Spinal cord (tissue), 10 donors: ENCODE data around the gene CNR2. TPM values are rescaled to one million over a fixed set of nuclear protein-coding genes. Genes with fewer than 3 reads are reported as not detected.
A peak's percentile ranks its signal among the peaks of the same experiment; 100 is the strongest.
"Not testable (repeated sequence)": the region's sequence is repeated elsewhere in the genome, so short reads cannot be mapped to it uniquely, and the experiment has no call there.

Experiments
- DNase-seq, 6 donors: peaks; one replicate each; pipeline versions ENCODE4 v3.0.0 to v3.0.0-alpha.2; 2013 to 2015; ENCODE audit warnings: low spot score in 6 of 6, low read depth in 4 of 6
- H3K27ac ChIP-seq: one replicate; pipeline ENCODE4 v1.5.1; 2013; ENCODE audit warnings: low read depth, low read length, control low read depth
- H3K27me3 ChIP-seq: one replicate; pipeline ENCODE4 v1.6.1; 2013; ENCODE audit warnings: low read length; ENCODE audit not compliant: control insufficient read depth, insufficient read depth
- H3K36me3 ChIP-seq: one replicate; pipeline ENCODE4 v1.6.1; 2013; ENCODE audit warnings: low read length; ENCODE audit not compliant: control insufficient read depth, insufficient read depth
- H3K4me1 ChIP-seq: one replicate; pipeline ENCODE4 v1.6.1; 2013; ENCODE audit warnings: low read length; ENCODE audit not compliant: control insufficient read depth, insufficient read depth
- H3K4me3 ChIP-seq: one replicate; pipeline ENCODE4 v1.5.1; 2013; ENCODE audit warnings: low read depth, low read length, control low read depth
- H3K9me3 ChIP-seq: one replicate; pipeline ENCODE4 v1.6.1; 2013; ENCODE audit warnings: low read length; ENCODE audit not compliant: control insufficient read depth, insufficient read depth
- WGBS: methylation state at CpG from one replicate; pipeline ENCODE4 v1.1.5; 2013; ENCODE audit warnings: missing lambda C conversion rate; ENCODE audit not compliant: insufficient coverage; 5-methylcytosine and 5-hydroxymethylcytosine counted together
- polyA plus RNA-seq, 2 donors: library from polyadenylated mRNA; unstranded; fragments of 120-200 nt; gene quantifications; one replicate each; pipeline ENCODE4 v1.2.1, GENCODE V29; 2013; ENCODE audit not compliant: insufficient read length in 2 of 2
- small RNA-seq: library from RNA; depleted of rRNA; stranded (forward); fragments of <200 nt; gene quantifications from one replicate; pipeline ENCODE3, GENCODE V24; 2014; ENCODE audit warnings: low replicate concordance
- total RNA-seq, 2 donors: library from RNA; depleted of rRNA in 1 of 2; stranded (reverse); fragments of 120-200 nt in 1 of 2; fragments of >200 nt in 1 of 2; gene quantifications; one replicate each; pipeline versions ENCODE4 v1.2.3 to v1.2.4, GENCODE V29; 2013 to 2014
- donor health status: healthy.

Gene CNR2
- total and polyA plus RNA-seq, 4 donors, result 0.05 to 0.10 (median 0.07) TPM

DNA sequence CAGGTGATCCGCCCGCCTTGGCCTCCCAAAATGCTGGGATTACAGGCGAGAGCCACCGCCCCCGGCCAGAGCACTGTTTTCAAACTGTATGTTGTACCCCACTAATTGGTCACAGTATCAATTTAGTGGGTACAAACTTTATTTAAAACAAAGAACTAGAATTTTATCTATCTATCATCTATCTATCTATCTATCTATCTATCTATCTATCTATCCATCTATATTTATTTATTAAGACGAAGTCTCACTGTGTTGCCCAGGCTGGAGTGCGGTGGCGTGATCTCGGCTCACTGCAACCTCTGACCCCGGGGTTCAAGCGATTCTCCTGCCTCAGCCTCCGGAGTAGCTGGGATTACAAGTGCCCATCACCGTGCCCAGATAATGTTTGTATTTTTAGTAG lies 86.6 kb downstream of the CNR2 start:
- H3K27ac ChIP-seq, H3K4me3 ChIP-seq, H3K27me3 ChIP-seq, H3K36me3 ChIP-seq, H3K9me3 ChIP-seq, H3K4me1 ChIP-seq, DNase-seq: not testable (repeated sequence)
- 95% methylated on average over 8 of the region's 13 CpGs for WGBS

GRCh38 chr1:23825762-23826522 lies 87.2 kb downstream of the CNR2 start:
- Histone ChIP-seq H3K27me3 (no peaks in the 10 kb centered on the region), H3K27ac (no peak overlapping the region), H3K9me3 (no peaks in the 10 kb centered on the region), H3K4me1 (peaks cover 4% of the 10 kb centered on the region), H3K36me3 (no peaks in the 10 kb centered on the region), H3K4me3 (peak overlapping the region; percentile 93)
- WGBS, result 78% methylated on average over 14 of the region's 24 CpGs
- peak in 2 of 6 donors; percentile 11 to 18 for DNase-seq

- DNase-seq, result peak; percentile 80 to 98 (median 86)
- H3K27me3 ChIP-seq, result no peaks in the 10 kb centered on the region
- peak within 1 kb of the TSS; percentile 93 for H3K4me3 ChIP-seq
- peak within 1 kb of the TSS; percentile 90 for H3K27ac ChIP-seq
- no peaks in the 10 kb centered on the region for H3K36me3 ChIP-seq
- H3K9me3 ChIP-seq, result no peaks in the 10 kb centered on the region
- peaks cover 4% of the 10 kb centered on the region for H3K4me1 ChIP-seq
- WGBS, result 0% methylated on average over 25 of the region's 42 CpGs
Measured at GRCh38 chr1:23825076-23825761, 87.9 kb downstream of the CNR2 start, which contains the start of gene HMGCL. HMGCL (minus strand) TSS chr1:23825429; CDS start chr1:23825415, 14 bp downstream.

- peak overlapping the region; percentile 93 for H3K4me3 ChIP-seq
- no peaks in the 10 kb centered on the region for H3K36me3 ChIP-seq
- peak overlapping the region; percentile 90 for H3K27ac ChIP-seq
- WGBS, result 0% methylated on average over 3 of the region's 8 CpGs
- H3K9me3 ChIP-seq, result no peaks in the 10 kb centered on the region
- DNase-seq, result peak in 1 of 6 donors; percentile 12
- H3K27me3 ChIP-seq, result no peaks in the 10 kb centered on the region
- H3K4me1 ChIP-seq, result peaks cover 4% of the 10 kb centered on the region
Measured at GRCh38 chr1:23824711-23825075, 88.5 kb downstream of the CNR2 start.

DNA sequence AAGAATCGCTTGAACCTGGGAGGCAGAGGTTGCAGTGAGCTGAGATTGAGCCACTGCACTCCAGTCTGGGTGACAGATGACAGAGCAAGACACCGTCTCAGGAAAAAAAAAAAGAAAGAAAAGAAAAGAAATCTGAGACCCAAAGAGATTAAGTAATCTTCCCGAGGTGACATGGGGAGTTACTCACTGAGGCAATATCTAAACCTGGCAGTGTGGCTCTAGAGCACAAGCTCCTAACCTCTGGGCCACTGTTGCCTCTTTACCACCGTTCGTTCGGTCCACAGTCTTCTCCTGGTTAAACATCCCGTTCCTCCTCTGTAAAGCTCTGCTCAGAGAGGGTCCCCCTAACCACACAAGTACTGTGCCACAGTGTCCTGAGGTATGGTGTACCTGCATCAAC lies 89.4 kb downstream of the CNR2 start:
- no peak overlapping the region for H3K4me3 ChIP-seq

More for the DNA sequence above, 89.4 kb downstream of the CNR2 start:
- Histone ChIP-seq H3K9me3 (no peaks in the 10 kb centered on the region), H3K36me3 (no peaks in the 10 kb centered on the region), H3K27me3 (no peaks in the 10 kb centered on the region), H3K4me1 (peaks cover 4% of the 10 kb centered on the region), H3K27ac (no peak overlapping the region)
- WGBS, result 86% methylated on average over 6 of the region's 7 CpGs
- no peak for DNase-seq

Small RNA genes within 50 kb of the gene (small RNA-seq; reads per million reads assigned to genes)
- gene MIR378F, result not detected

Other genes starting within 250 kb of the CNR2 start
- 1,000 to 10,000 TPM in 1 of 2 donors, 100 to 1,000 TPM in 1; 655 to 1,704 TPM for gene RPL11, start 221.6 kb downstream of the CNR2 start, total RNA-seq
- 1,000 to 10,000 TPM; 1,269 to 1,302 TPM for gene RPL11, start 221.6 kb downstream of the CNR2 start, polyA plus RNA-seq
- gene ELOA, start 169.9 kb downstream of the CNR2 start, total RNA-seq, result 10 to 100 TPM; 17.0 to 38.1 TPM
- 10 to 100 TPM; 25.4 to 27.5 TPM for gene ELOA, start 169.9 kb downstream of the CNR2 start, polyA plus RNA-seq
- gene PITHD1, start 134.9 kb downstream of the CNR2 start, total RNA-seq, result 10 to 100 TPM; 86.3 to 97.0 TPM
- gene PITHD1, start 134.9 kb downstream of the CNR2 start, polyA plus RNA-seq, result 100 to 1,000 TPM; 136 to 137 TPM
- 10 to 100 TPM; 28.3 to 51.5 TPM for gene LYPLA2, start 122.2 kb downstream of the CNR2 start, total RNA-seq
- gene LYPLA2, start 122.2 kb downstream of the CNR2 start, polyA plus RNA-seq, result 10 to 100 TPM; 72.1 to 73.7 TPM
- 10 to 100 TPM; 12.6 to 24.6 TPM for gene GALE, start 112.6 kb downstream of the CNR2 start, total RNA-seq
- gene GALE, start 112.6 kb downstream of the CNR2 start, polyA plus RNA-seq, result 10 to 100 TPM; 30.9 to 32.5 TPM
- 10 to 100 TPM; 20.7 to 45.2 TPM for gene HMGCL, start 87.9 kb downstream of the CNR2 start, total RNA-seq
- gene HMGCL, start 87.9 kb downstream of the CNR2 start, polyA plus RNA-seq, result 10 to 100 TPM; 18.7 to 28.0 TPM
- gene FUCA1, start 45.1 kb downstream of the CNR2 start, total RNA-seq, result 10 to 100 TPM; 32.9 to 39.1 TPM
- gene FUCA1, start 45.1 kb downstream of the CNR2 start, polyA plus RNA-seq, result 10 to 100 TPM; 20.2 to 21.0 TPM
- 10 to 100 TPM; 87.1 to 96.1 TPM for gene PNRC2, start 46.5 kb upstream of the CNR2 start, total RNA-seq
- 100 to 1,000 TPM; 109 to 149 TPM for gene PNRC2, start 46.5 kb upstream of the CNR2 start, polyA plus RNA-seq
- 100 to 1,000 TPM in 1 of 2 donors, 10 to 100 TPM in 1; 99.0 to 109 TPM for gene SRSF10, start 67.0 kb upstream of the CNR2 start, total RNA-seq
- gene SRSF10, start 67.0 kb upstream of the CNR2 start, polyA plus RNA-seq, result 100 to 1,000 TPM; 121 to 124 TPM
- under 1 TPM; 0.11 to 0.50 TPM for gene MYOM3, start 198.8 kb upstream of the CNR2 start, total RNA-seq
- gene MYOM3, start 198.8 kb upstream of the CNR2 start, polyA plus RNA-seq, result under 1 TPM; 0.13 to 0.98 TPM
- gene IL22RA1, start 229.8 kb upstream of the CNR2 start, total RNA-seq, result under 1 TPM; 0.06 to 0.10 TPM
- not detected for gene IL22RA1, start 229.8 kb upstream of the CNR2 start, polyA plus RNA-seq